HG02981 (cell line): ENCODE results near the gene MLIP.
"Not testable (repeated sequence)": the region's sequence is repeated elsewhere in the genome, so short reads cannot be mapped to it uniquely, and the experiment has no call there.

Source experiments
- ATAC-seq: cut with Tn5 transposase; IDR thresholded peaks from one replicate; pipeline ENCODE4 v1.9.1; 2021; ENCODE audit warnings: mild to moderate bottlenecking, moderate library complexity; ENCODE audit not compliant: unreplicated experiment

Gene MLIP

DNA sequence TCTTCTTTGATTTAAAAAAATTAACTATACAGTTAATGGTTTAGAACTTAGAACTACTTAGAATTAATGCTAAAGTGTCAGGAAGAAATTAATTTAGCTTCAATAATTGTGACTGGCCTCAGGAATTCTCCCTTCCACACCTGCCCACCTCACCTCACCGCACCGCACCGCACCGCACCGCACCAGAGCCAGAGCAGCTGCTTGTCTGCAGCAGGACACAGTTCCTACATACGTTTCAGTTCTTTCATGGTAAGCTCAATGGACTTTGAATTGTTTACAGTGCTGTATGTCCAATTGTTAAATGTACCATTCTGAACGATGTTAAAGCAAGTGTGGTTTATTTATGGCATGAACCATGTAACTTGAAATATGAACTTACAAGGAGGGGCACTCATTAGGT lies 98.7 kb downstream of the MLIP start:
- not testable (repeated sequence) for ATAC-seq

DNA sequence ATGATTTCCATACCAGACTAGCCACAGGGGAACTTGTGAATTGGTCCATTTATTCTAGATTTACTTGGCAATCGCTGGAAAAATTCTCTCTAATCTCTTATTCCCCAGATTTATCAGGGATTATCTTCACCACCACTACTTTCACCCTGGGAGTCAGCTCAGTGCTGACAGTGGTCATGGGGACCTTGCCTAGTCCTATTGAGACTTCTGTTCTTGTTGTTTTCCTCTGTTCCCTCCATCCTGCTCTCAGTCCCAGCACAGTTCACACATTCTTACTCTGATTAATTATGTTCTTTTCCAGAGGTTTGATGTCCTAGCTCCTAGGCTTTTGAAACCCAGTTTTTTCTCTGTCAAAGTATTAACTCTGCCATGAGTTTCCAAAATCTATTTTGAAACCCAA lies 103.0 kb downstream of the MLIP start:
- ATAC-seq = no peak

DNA sequence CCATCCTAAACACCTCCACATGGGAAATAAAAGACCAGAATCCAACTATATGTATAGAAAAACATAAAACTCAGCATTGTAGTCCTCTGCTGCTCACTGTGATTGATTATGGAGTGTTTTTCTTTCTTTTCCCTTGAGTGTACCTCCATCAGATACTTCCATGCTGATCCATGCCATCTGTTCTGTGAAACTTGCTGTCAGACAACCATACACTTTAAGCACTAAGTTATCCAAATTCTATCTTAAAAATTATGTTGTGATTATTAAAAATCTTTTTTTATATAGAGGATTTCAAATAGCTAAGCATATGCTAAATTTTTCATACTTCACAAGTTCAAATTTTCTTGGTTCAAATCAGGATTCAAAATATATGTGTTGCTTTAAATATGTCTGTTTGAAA lies 105.1 kb downstream of the MLIP start:
- no peak for ATAC-seq

DNA sequence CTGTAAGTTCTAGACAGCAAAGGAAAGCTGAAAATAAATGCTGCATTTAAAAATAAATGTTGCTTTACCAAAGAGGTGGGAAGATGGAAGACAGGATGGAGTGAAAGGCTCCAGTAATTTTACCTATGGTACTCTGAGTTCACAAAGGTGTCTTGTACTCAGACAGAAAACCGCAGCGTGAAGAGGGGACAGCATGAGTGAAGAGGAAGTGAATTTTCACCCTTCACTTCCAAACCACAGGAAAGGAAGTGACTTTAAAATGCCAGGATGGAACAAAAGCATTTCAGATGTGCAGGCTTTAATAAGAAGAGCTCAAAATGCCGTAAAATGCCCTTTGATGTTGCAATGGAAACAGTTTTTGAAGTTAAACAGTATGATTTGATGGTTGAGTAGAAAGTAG lies 105.8 kb downstream of the MLIP start:
- ATAC-seq = no peak

DNA sequence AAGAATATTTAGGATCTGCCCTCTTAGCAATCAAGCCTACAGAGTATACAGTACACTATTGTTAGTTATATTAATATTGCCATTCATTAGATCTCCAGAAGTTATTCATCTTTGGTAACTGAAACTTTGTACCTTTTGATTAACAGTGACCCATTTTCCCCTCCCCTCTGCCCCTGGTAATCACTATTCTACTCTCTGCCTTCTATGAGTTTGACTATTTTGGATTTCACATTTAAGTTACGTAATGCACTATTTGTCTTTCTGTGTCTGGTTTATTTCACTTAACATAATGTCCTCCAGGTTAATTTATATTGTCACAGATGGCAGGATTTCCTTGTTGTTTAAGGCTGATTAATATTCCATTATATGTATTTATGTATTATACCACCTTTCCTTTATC lies 111.0 kb downstream of the MLIP start:
- ATAC-seq = no peak

DNA sequence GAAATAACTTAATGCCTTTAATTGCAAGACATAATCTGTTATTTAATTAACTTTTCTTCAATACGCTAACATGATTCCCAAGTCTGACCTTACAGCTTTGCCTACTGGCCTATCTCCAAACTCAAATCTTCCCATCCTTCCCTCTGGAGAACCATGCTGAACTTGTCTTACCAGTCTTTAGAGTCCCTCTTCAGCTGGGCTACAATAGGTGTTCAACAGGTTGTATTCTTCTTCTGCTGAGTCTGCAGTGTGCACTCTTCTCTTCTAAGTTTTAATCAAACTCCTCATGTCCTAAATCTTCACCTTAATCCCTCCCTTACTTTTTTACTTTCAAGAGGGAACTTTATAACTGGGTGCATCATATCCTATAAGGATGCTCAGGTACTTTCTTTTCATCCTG lies 121.5 kb downstream of the MLIP start:
- no peak for ATAC-seq

DNA sequence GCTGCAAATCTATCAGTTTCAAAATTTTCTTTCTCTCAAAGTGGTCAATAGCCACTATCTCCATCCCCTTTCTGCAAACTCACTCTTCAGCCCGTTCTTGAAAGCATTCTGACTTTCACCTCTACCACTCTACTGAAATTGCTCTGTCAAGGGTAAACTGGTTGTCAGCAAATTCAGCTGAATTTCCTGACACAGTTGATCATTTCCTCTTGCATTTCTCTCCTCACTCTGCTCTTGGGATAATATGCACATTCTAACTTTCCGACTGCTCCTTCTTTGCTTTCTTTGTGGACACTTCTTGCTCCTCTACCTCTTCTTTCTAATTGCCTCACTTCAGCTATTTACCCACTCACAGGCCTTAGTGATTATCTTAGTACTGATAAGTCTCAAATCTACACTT lies 123.3 kb downstream of the MLIP start:
- ATAC-seq = no peak

DNA sequence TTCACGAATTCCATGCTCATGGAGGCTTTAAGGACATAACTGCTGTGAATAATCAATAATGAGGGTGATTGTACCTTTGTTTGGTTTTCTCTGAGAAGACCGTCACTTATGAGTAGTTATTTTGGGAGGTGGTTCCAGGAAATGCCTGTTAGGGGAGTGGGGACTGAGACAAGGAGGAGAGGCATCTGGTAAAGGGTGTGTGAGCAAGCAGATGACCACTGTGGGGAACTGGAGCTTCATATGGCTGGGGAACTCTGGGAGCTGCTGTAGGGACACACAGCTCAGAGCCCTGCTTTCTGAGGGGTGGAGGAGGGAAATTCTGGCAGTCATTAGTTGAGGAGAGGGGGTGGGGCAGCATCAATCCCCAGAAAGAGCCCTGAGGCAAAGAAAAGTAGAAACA lies 125.7 kb downstream of the MLIP start:
- ATAC-seq = no peak

DNA sequence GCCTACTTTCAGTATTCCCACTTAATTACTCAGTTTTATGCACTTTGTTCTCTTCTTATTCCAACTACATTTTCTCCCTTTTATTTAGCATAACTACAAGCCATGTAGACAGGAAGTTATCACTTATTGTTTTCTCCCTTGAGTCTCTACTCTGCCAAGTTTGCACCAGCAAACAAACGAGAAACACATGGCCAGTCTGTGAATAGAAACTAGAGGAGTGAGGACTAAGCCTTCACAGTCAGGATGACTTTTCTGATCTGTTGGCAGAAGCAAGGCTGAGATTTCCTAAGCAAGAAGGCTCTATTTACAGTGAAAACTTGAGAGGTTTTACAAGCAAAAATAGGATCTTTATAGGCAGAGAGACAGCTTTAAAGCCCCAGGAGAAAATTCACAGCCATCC lies 127.2 kb downstream of the MLIP start:
- no peak for ATAC-seq

DNA sequence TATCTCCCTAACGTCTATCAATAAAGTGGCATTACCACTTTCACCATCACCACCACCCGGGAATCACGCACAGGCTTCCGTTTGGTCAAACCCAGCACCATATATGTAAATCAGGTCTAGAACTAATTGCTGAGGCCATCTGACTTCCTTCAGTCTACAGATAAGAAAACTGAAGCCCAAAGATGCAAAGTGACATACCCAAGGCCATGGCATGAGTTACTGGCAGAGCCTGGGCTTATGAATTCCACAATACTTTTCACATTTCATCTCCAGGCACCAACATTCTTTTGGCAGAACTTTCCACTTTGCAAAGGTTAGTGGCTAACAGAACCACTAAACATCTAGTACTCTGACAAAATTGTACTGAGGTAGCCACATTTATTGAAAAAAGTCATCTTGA lies 132.5 kb downstream of the MLIP start:
- no peak for ATAC-seq

DNA sequence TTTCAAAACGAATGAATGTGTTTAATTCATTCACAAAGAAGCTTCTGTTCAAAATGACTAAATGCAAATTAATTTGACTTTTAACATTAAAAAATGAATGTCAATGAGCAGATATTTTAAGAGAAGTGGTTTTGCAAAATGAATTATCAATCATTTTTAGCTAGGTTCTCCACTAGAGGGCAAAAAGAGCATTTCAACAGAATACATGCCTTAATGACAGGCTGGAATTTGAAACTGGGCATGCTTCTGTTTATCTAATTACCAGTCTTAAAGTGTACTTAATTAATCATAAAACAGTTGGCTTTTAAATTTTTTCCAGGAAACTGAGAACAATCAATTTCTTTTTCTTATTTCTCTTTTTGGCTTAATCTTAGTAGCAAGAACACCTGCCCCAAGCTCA lies 133.2 kb downstream of the MLIP start:
- ATAC-seq = no peak

DNA sequence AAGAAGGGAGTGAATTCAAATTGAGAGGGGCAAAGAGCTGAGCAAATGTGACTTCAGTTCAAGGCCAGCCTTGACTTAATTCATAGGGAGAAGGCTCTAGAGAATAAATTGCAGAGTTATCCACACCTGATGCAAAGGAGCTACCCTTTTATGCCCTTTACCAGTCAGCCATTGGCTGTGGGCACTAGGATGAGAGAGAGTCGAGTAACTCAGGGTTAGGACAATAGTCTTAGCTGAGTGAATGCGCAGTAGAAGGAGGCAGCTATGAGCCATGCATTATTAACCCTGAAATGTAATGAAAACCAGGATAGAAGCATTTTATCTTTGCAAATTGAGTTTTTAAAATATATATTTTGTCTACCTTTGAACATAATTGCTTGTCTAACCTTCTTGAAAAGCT lies 134.0 kb downstream of the MLIP start:
- ATAC-seq = no peak

DNA sequence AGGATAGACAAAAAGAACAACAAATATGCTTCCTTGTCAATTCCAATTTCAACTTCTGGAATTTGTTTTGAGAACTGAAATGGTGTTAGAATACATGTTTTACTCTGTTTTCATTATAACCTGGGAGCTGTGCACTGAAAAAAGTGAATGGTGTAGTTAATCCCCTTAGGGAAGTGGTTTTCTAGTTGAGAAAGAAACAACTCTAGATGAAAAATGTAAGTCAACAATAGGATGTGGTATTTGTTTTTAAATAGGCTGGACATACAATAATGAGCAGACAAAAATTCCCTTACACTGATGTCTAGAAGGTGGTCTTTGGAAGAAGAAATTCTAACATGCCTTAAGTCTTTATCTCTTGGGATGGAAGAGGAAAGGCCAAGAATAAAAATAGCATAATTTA lies 137.1 kb downstream of the MLIP start:
- ATAC-seq = peak; percentile 61

DNA sequence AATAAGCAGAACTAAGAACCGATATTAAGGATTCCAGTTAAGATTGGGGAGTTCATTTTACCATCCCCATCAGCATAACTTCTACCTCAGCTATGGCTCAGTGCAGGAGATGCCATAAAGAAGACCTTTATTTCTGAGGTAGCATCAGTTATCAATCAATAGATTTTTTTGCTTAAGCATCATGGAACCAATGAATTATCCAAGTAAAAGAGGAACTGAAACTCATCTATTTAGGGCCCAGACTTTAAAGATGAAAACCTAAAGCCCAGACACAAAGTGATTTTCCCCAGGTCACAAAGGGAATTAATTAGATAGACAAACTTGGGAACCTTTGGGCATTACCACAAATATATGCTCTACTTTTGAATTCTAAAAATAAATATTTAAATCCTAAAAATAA lies 137.8 kb downstream of the MLIP start:
- peak; percentile 47 for ATAC-seq

DNA sequence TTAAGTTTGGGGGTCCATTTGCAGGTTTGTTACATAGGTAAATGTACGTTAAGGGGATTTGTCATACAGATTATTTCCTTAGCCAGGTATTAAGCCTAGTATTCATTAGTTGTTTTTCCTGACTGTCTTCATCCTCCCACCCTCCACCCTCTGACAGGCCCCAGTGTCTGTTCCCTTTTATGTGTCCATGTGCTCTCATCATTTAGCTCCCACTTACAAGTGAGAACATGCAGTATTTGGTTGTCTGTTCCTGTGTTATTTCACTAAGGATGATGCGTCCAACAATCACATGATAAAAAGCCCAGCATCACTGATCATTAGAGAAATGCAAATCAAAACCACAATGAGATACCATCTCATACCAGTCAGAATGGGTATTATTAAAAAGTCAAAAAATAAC lies 138.6 kb downstream of the MLIP start:
- not testable (repeated sequence) for ATAC-seq

DNA sequence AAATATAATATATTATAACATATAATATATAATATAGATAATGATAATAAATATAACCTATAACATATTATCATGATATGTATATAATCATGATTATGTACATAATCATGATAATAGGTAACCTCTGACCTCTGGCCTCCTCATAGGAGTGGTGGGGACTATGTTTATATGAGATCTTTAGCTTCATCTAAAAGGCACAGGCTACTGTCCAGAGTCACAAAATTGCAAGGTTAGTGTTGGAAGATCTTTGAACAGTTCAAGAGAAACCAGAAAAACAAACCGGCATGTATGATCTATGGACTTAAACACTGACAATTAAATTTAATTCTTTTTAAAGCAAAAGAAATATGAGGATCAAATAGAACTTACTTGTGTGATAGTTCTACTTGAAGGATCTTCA lies 141.3 kb downstream of the MLIP start:
- ATAC-seq = no peak

DNA sequence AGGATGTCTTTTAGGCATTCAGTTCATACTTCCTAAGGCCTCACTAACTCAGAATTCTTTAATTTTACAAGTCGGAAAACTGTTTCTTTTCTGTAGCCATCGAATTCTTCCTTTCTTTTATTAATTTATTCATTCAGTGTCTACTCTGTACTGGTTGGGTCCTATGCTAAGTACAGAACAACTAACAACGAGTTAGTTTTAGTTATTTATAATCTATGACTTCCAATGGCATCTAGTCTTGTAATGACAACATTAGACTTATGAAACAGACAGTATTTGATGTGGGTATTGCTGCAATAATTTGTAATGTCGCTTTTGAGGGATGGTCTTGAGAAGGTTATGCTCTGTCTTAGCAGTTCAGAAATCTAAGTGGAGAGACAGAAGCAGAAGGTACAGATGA lies 141.7 kb downstream of the MLIP start:
- no peak for ATAC-seq

DNA sequence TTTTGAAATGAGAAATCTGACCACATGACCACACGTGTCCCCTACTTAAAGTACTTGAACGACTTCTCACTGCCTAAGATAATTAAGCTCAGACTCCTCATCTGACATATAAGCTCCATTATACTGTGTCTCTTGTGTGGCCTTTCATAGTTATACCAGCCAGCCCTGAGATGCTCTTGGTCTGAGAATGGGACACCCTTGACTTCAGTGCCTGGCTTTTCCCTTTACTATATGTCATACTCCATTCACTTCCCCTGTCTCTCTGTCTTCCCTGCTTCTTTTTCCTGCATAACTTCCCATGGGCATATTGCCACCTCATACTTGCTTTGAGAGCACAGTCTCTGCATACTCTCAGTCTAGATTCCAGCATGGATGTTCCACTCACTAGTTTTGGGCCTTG lies 143.6 kb downstream of the MLIP start:
- no peak for ATAC-seq

DNA sequence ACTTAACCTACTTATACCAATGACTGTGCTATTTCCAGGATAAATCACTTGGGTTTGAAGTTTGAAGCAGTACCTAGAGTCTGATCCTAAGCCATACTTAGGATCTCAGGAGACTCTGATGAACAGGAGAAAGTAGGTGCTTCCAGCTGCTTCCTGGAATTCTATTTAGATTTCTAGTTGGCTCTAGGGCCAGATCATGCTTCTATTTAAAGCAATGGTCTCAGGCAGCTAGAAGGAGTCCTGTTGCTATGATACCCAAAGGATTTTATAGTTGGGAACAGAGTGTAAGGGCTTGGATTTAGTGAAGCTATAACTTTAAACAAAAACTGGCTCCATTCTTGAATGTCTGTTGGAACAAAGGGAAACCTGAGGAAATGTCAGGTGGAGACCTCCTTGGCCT lies 144.6 kb downstream of the MLIP start:
- ATAC-seq = no peak

DNA sequence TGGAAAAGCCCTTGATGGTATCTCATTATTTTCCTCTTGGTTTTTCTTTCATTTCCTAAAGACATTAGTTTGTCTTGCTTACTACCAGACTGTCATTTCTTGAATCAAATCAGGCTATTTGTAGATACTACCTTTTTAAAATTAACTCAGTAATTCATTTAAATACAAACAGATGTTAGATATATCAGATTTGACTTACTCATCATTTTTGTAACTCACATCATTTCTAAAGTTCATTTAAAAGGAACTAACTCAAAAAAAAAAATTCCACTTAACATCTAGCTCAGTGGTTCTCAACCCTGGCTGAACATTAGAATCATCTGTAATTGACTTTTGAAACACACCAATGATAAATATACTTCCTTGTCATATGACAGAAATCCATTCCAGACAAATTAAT lies 148.8 kb downstream of the MLIP start:
- no peak for ATAC-seq

DNA sequence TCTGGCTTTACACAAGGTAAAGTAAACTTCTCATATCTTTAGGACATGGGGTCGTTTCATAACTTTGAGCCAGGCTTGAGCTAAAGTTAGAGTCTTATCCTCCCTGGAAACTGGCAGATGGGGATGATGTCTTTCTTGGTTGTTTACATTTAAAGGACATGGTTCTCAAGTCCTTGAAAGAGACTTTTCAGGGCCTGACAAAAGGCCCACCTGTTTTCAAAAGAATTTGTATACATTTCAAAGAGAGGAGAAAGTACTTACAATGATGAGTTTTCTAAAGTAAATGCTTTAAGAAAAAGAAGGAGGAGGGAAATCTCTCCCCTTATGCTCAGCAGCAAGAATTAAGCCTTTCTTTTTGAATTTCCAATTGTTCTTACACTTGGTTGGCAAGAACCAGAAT lies 151.3 kb downstream of the MLIP start:
- no peak for ATAC-seq

DNA sequence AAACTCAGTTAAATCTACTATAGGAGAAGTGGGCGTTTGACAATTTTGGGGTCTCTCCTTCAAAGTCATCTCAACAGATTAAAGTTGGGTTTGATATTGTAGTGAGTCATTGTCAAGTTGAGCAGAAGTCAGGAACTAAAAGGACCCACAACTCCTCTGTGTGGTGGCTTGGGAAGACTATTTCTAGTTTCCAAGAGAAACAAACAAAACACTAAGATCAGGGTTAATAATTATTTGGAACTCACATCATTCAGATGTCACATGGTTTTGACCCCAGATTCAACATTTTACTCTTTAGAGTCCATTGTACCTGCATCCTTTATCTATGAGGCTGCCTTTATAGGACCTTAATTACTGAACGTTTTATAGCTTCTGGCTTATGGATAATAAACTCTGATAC lies 151.7 kb downstream of the MLIP start:
- ATAC-seq = no peak

DNA sequence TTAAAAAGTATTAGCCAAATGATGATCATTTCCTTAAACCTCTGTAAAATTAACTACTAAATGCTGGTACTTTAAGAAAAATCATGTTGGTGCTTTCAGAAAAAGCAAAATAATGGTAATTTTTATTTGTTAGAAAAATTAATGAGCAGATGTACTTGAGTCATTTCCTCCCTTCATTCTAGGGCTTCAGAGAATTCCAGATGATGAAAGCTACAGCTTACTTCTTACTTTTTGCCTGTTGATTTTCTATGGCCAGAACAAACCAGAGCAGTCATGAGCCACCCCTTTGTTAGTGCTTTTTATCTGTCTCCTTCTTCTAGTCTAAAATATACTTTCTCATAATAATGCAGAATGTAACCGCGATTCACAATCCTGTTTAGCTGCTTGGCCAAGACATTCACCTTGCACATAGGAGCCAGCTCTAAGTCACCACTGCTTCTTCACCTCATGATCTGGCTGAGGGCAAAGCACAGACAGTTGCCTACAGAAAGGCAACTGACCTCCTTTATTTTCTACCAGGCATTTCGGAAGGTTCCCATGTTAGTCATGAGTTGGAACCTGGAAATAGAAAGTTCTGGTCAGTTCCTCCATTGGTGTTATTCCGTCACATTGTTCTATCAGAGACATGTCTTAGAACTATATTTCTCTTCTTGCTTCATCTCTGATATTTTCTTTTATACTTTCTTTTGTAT lies 153.5 kb downstream of the MLIP start:
- no peak for ATAC-seq
